GM12865 (cell line): ENCODE measurements around the gene PRM2.

ENCODE experiments used
- DNase-seq: peaks from one replicate; pipeline ENCODE4 v3.0.0; 2010; ENCODE audit warnings: low read depth
- H3K4me3 ChIP-seq: 2 replicates; pipeline ENCODE4 v1.5.1; 2011; ENCODE audit warnings: mild to moderate bottlenecking, low read depth, low read length, control low read depth
- CTCF ChIP-seq: IDR thresholded peaks from 2 replicates; pipeline ENCODE4 v1.5.1; 2011; ENCODE audit warnings: low read length, control low read depth, low read depth, inconsistent platforms; ENCODE audit not compliant: insufficient read depth; ENCODE audit errors: missing control alignments

The PRM2 gene

GRCh38 chr16:11319529-11320146 lies 43.4 kb upstream of the PRM2 start:
- no peak for DNase-seq
- TF ChIP-seq CTCF, result no peak
- no peak overlapping the region for H3K4me3 ChIP-seq

- H3K4me3 ChIP-seq, result no peak overlapping the region
- TF ChIP-seq CTCF, result no peak
- no peak for DNase-seq
These were observed 42.5 kb upstream of the PRM2 start for GRCh38 chr16:11318817-11319216.

GRCh38 chr16:11316331-11317015 lies 40.2 kb upstream of the PRM2 start:
- H3K4me3 ChIP-seq, result no peak overlapping the region
- no peak for DNase-seq
- TF ChIP-seq CTCF, result no peak

GRCh38 chr16:11315510-11315909 lies 39.2 kb upstream of the PRM2 start:
- DNase-seq, result no peak
- H3K4me3 ChIP-seq, result no peak overlapping the region
- TF ChIP-seq CTCF, result no peak

GRCh38 chr16:11314309-11314894 lies 38.1 kb upstream of the PRM2 start:
- no peak for DNase-seq
- no peak overlapping the region for H3K4me3 ChIP-seq
- no peak for TF ChIP-seq CTCF

- no peak for DNase-seq
- H3K4me3 ChIP-seq, result no peak overlapping the region
- TF ChIP-seq CTCF, result no peak
These were observed 37.4 kb upstream of the PRM2 start for GRCh38 chr16:11313493-11314308.
